GM18907 (cell line): ENCODE measurements around the gene OBP2A.

ENCODE experiments used
- ATAC-seq: cut with Tn5 transposase; IDR thresholded peaks from one replicate; pipeline ENCODE4 v1.9.1; 2021; ENCODE audit warnings: mild to moderate bottlenecking, moderate library complexity; ENCODE audit not compliant: unreplicated experiment

Gene OBP2A

DNA sequence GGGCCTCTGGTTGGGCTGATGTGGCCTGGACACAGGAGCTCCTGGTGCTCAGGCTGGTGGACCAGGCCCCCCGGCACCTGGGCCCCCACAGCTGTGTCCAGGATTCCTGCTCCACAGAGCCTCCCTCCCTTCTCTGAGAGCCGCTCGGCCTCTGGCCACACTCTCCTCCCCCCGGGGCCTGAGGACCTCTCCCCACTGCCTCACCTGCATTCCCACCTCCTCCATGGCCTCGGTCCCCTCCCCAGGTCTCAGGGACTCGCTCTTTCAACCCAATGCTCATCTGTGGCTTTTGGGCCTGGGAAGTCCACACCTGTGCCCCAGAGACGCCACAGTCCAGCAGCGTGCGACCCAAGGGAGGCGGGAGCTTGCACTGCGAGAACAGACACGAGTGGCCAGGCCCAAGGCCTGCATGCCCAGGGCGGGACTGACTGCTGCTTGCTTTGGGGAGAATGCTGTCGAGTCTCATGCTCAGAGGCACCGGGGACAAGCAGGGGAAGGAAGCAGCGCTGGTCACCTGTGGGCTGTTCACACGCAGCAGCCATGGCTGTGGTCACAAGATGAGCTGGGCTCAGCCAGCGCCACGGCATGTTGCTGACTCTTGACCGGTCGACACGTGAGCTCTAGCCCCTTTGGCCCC, 30.2 kb downstream of the OBP2A start:
- no peak for ATAC-seq

DNA sequence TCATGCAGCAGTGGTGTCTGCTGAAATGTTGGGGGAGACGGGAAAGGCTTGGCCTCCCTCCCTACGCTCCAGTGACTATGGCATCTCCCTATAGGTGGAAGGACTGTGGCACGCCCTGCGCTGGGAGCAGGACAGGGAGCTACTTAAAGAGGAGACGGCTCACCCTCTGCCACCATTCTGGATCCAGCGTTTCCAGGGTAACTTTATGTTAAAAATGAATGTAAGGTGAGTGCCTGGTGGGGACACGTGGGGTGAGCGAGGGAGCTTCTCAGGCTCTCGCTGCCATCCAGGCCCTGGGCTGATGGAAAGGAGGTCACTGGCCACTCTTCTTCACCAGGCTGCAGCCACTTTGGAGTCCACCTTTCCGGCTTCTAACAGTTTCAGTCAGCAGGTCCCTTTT, 31.3 kb downstream of the OBP2A start:
- no peak for ATAC-seq

GRCh38 chr9:135579356-135579755, 33.4 kb downstream of the OBP2A start:
- no peak for ATAC-seq

DNA sequence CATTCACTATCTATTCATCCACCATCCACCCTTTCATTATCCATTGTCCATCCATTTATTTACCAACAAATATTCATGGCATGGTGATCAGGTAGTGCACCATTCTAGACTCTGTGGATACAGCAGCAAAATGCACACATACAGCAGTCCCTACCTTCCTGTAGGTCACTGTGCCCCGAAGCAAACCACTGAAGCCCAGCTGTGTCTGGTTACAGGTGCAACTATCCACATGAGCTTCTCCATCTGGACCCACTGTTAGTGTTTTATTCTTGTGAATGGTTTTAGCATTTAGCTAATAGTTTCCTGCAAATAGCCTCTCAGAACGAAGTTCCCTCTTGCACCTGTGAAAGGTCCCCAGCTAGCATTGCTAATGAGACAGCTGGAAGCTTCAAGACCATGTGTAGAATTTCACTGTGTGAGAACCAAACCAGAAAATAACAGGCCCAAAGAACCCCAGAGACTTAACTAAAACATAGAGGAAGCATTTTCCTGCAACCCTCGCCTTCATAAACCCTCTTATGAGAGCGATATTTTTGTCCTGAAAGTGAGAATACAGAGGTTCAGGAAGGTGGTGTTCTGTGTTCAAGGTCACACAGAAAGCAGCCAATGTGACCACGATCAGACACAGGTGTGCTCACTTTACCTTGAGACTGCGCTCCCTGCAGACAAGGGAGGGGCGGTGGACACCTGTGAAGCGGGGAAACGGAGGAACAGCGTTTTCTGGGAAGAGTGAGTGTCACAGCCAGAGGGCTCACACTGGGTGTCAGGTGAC, 34.1 kb downstream of the OBP2A start:
- no peak for ATAC-seq

DNA sequence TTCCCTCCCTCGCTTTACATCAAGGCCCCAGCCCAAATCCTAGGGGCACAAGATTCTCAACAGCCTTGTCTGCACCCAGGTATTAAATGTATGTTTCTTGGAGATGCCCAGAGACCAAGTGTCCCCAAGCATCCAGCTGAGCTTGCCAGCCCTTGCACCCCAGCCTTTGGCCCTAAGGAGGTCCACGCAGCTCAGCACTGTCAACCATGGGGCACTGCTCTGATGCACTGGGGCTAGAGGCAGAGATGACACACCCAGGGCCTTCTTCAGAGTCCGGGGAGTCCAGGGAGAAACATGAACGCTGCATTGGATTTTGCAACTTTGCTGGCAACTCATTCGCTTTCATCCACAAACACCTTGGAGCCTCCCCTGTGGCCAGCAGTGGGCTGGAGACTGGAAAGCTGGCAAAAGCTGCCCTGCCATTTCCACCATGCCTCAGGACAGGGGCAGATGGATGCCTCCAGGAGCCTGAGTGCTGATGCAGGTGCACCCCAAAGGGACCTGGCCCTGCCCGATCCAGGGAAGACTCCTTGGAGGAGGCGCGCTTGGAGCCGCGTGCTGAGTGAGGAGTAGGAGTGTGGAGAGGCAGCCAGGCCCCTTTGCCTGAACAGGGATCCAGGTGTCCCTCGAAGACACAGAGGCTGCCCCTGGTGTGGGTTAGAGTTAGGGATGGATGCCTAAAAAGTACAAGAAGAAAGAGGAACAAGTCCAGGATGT, 34.9 kb downstream of the OBP2A start:
- no peak for ATAC-seq

- ATAC-seq = no peak
These were observed 35.9 kb downstream of the OBP2A start for GRCh38 chr9:135581636-135582426.

- no peak for ATAC-seq
These were observed 36.6 kb downstream of the OBP2A start for GRCh38 chr9:135582541-135582940.

GRCh38 chr9:135582966-135583687, 37.2 kb downstream of the OBP2A start:
- ATAC-seq = no peak

DNA sequence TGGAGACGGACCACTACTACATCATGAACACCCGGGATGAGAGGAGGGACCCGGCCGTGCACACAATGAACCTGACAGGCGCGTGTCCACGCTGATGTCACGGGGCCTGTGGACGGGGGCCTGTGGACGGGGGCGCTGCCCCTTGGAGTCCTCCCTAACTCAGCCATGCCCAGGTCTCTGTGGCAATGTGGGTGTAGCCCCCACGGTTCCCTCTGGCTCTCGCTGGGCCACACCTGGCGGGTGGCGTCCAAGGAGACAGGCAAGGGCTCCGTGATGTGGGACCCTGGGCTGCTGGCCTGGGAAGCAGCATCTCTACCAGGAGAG, 37.7 kb downstream of the OBP2A start:
- no peak for ATAC-seq

DNA sequence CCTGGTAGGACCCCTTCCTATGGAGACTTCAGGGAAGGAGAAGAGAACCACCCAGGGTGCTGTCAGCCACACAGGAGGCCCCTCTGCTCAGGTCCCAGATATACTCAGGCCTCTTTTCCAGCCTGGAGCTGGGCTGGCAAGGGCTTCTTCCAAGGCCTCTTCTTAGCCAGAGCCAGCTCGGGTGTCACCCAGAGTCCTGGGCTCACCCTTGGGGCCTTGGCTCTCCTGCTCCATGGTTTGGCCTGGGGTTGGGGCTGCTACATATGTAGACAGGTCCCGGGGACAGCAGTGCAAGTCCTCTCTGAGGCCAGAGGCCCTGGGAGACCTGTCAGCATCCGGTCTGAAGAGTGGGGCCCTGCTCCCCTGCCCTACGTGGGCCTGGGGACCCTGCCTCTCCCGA, 38.4 kb downstream of the OBP2A start:
- ATAC-seq = no peak

DNA sequence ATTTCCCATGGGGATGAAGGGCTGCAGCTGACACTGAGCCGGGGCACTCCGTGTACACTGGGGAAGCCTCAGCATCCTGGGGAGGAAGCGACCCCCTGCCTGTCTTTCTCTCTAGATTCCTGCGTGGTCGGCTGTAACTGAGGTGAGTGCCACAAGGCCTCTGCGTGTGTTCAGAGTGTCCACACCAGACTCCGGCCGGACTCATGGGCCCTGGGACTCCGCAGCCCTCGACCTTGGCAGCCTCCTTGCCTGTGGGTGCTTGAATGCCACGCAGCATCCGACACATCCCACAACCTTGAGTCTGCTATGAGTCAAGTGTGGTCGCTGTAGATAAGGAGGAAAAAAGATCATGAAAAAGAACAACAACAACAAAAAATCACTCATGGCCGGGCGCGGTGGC, 39.0 kb downstream of the OBP2A start:
- ATAC-seq = no peak

DNA sequence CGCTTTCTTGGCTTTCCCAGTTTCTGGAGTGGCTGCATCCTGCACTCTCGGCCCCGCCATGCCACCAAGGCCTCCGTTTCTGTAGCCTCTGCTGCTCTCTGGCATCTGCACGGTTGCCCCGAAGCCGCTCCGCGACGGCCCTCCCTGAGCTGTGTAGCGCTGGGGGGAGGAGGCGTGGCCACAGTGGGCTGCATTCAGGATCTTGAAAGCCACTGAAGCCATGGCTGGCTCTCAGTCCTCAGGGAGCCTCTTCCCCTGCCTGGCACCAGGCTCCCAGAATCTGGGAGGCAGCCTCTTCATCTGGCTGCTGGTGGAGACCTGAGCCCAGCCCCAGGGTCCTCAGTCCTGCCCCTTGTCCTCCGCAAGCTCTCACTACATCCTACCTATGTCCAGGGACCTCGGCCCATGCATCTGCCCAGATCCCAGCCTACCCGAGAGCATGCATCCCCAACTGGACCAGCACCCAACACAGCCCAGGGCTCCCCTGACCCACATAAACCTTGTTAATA, 40.7 kb downstream of the OBP2A start:
- no peak for ATAC-seq

DNA sequence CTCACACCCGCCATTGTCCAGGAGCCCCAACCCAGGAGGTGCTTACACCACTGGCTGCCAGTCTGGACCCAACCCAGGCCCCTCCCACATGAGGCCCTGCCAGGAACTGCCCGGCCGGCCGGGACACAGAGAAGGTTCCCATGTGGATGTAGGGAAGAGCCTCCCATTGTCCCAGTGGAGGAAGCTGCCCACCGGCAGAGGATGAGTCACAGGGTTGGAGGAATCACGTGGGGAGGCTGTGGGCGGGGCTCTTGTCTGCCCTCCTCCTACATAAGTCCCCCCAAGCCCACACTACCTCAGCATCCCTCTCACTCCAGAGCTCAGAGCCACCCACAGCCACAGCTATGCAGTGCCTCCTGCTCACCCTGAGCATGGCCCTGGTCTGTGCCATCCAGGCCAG, 41.7 kb downstream of the OBP2A start:
- ATAC-seq = no peak

DNA sequence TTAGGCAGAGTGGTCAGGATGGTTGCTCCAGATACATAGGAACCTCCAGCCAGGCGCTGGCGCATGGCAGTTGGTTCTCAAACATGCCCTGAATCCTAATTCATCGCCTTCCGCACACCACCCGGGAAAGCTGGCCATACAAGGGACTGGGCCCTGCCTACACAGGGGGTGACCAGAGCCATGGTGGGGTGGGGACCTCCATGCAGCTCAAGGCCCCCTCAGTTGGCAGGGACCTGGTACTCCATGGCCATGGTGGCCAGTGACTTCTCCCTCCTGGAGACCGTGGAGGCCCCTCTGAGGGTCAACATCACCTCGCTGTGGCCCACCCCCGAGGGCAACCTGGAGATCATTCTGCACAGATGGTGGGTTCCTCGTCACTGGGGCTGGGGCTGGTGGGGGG, 42.4 kb downstream of the OBP2A start:
- no peak for ATAC-seq

DNA sequence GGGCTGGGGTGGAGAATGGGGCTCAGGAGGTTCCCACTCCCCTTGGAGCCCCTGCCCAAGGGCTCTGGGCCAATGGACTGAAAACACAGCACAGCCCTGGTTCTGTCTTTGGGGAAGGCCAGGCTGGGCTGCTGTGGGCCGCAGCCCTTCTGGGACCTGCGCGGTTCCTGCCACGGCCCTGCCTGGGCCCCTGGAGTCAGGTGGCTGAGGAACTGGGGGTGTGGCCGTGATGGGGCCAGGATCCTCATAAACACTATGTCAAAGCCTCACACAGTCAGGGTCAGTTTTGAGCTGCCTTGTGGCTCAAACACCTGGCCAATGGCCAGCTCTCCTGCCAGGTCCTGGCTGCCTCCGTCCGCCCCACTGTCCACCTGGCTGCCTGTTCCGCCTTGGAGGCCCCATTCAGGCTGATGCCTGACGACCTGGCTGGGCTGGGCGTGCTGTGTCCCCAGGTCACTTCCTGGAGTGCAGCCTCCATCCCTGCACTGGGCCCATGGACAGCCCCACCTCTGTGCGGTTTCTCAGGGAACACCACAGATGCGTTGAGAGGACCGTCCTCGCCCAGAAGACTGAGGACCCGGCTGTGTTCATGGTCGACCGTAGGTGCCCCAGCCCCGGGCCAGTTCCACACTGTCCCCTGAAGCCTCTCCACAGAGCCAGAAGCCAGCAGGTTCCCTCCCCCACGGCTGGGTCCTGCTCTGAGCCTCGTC, 43.1 kb downstream of the OBP2A start:
- no peak for ATAC-seq

DNA sequence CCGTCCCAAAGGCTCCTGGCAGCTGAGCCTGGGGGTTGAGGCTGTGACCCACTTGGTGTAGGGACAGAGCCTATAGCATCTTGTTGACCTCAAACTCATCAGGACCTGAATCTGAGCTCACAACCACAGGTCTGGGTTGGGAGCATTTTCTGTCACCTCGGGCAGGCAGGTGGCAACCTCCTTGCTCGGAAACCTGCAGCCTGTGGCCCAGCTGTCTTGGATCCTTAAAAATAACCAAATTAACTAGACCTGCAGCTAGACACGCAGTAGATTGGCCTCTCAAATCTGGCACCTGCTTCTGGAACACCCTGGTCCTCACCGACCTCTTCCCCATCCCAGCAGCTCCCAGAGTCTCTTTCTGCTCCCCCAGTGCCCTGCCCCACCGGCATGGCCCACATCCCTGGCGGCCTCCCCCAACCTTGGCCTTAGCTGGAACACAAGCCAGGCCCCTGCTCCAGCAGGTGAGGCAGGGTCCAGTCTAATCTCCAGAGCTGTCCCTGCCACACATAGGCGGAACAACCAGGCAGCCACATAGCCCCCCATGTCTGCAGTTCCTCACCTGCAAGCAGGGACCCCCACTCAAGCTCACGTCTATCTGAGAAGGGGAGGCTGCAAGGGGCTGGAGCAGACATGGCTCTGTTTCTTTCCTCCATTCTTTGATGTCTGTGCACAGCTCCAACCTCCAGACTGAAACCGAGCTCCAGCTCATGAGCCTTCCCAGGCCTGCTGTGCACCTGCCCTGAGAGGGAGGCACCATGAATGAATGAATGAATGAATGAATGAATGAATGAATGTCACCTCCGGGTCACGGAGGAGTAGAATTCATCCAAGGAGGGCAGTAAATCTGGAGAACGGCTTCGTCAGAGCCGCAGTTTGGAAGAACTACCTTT, 43.9 kb downstream of the OBP2A start:
- no peak for ATAC-seq

DNA sequence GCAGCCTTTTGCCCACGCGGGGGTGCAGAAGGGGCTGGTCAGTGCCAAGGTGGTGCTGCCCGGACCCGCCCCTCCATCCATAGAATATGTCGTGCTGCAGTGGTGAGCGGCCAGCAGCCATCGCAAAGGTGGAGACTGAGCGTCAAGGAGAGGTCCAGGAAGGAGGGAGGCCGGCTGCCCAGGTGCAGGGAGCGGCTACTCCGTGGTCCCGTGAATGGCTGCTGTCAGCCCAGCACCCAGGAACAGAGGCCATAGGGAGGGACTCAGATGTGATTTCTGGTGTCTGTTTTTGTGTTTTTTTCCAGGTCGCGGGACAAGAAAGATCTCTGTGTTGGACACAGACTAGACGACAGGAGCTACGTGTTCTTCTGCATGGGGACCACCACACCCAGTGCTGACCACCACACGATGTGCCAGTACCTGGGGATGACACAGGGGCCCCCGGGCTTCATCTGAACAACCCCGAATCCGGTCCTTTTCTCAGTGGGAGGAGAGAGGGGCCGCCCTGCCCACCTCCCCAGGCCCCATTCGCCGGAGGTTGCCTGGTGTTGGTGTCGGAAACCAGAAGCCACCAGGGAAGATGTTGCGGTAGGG, 44.7 kb downstream of the OBP2A start:
- no peak for ATAC-seq

DNA sequence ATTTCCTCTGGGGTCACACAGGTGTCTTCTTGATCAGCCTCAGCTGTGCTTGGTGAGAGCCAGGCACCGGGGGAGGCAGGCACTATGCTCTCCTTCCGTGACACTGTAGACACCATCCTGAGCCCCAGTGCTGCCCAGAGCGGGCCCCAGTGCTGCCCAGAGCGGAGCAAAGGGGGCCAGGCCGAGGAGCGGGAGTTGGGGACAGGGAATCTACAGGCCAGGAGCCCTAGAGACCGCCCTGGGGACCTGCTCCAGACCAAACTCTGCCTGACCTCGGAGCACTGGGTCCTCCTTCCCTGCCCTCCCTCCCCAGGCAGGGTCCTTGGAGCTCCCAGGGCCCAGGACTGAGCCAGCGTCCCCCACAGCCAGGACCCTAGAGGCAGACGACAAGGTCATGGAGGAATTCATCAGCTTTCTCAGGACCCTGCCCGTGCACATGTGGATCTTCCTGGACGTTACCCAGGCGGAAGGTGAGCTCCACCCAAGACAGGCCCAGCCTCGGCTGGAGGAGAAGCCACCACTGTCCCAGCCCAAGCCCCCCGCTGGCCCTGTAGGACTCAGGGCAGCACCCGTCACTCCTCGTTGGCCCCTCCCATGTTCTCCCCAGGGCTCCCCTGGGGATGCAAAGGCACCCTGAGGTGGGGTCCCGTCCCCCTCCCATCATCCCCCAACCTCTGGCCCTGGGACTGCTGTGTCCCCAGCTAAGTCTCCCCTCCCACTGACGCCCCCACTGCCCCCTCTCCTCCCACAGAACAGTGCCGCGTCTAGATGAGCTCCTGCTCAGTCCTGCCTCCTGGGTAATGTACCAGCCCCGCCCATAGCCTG, 45.8 kb downstream of the OBP2A start:
- no peak for ATAC-seq
